Camera-type eye (tissue), 1 donor: ENCODE data around the gene ADPRS. TPM values are rescaled to one million over a fixed set of nuclear protein-coding genes. Genes with fewer than 3 reads are reported as not detected.

Experiments used
- total RNA-seq: library from RNA; depleted of rRNA; stranded (reverse); fragments of >200 nt; gene quantifications from one replicate; pipeline ENCODE4 v1.2.3, GENCODE V29; 2014

The ADPRS gene
- total RNA-seq: 38.3 TPM

GRCh38 chr1:36088577-36089392 lies at the start of gene ADPRS:
TSS of gene ADPRS (plus strand) at chr1:36088892. CDS start at chr1:36088905, 13 bp downstream.

DNA sequence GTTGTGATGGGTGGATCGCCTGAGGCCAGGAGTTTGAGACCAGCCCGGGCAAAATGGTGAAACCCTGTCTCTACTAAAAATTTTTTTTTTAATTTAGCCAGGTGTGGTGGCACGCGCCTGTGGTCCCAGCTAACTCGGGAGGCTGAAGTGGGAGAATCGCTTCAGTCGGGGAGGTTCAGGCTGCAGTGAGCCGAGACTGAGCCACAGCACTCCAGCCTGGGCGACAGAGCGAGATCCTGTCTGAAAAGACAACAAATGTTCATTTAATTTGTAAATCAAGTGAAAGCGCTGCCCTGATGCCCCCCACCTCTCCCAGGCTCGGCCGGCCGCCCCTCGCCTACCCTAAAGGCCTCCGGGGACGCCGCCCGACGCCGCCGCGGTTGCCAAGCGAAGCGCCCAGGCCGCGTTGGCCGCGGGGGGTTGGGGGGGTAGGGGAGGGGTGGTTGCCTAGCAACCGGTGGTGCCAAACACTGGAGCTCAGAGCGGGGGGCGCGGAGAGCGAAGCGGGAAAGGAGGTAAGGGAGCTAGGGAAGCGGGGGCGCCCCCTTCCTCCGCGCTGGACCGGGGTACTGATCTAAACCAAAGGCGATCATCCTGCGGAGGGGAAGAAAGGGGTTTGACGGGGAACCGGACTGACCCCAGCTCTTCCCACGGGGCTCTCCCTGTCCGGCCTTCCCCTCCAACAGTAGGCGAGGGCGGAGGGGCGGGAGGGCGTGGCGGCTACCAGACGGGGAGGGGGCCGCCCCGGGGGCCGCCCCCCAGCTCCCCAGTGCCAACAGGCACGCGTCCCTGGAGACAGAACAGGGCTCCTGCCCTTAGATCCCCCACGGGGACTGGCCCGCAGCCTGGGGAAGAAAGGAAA lies 4.8 kb upstream of the ADPRS start, which contains the start of gene TEKT2:
TSS of gene TEKT2 (plus strand) at position 460 of the 862 bp plus-strand sequence. CDS start 828 bp downstream, outside the sequence.

GRCh38 chr1:36125129-36125991 lies 36.7 kb downstream of the ADPRS start, which contains the start of gene COL8A2:
TSS of gene COL8A2 (minus strand) at chr1:36125222. CDS start at chr1:36100242, 24,980 bp downstream.

Other genes with a start within 250 kb of the ADPRS start
- 34.0 TPM for gene AGO1, start 205.7 kb upstream of the ADPRS start, total RNA-seq
- gene AGO3, start 157.8 kb upstream of the ADPRS start, total RNA-seq: 33.5 TPM
- 4.1 TPM for gene TEKT2, start 4.8 kb upstream of the ADPRS start, total RNA-seq
- gene COL8A2, start 36.3 kb downstream of the ADPRS start, total RNA-seq: 65.4 TPM
- 51.9 TPM for gene TRAPPC3, start 60.6 kb downstream of the ADPRS start, total RNA-seq
- gene MAP7D1, start 67.3 kb downstream of the ADPRS start, total RNA-seq: 74.7 TPM
- gene THRAP3, start 135.6 kb downstream of the ADPRS start, total RNA-seq: 103 TPM
- 10.8 TPM for gene SH3D21, start 217.5 kb downstream of the ADPRS start, total RNA-seq
- 18.7 TPM for gene EVA1B, start 234.8 kb downstream of the ADPRS start, total RNA-seq